T-helper 1 cell treated with Interleukin-12 subunit alpha and Interleukin-12 subunit beta and Interleukin-4 antibody, amounts not matched to agents 30 ng/mL and 1 ng/mL, for 36 hours (primary cell): Measurements from ENCODE around the gene PLCL1. TPM values are rescaled to one million over a fixed set of nuclear protein-coding genes. Genes with fewer than 3 reads are reported as not detected.

Source experiments
- intact Hi-C: fragments of 100-400 bp; cut with micrococcal nuclease; formaldehyde crosslinking; loops from one replicate; pipeline ENCODE4 v1.15.1; 2024
- total RNA-seq: library from RNA; stranded (reverse); gene quantifications from 2 replicates; pipeline ENCODE4 v1.2.3, GENCODE V29; 2022

The PLCL1 gene
- total RNA-seq, result 2.5 and 2.7 TPM in 2 replicates

DNA sequence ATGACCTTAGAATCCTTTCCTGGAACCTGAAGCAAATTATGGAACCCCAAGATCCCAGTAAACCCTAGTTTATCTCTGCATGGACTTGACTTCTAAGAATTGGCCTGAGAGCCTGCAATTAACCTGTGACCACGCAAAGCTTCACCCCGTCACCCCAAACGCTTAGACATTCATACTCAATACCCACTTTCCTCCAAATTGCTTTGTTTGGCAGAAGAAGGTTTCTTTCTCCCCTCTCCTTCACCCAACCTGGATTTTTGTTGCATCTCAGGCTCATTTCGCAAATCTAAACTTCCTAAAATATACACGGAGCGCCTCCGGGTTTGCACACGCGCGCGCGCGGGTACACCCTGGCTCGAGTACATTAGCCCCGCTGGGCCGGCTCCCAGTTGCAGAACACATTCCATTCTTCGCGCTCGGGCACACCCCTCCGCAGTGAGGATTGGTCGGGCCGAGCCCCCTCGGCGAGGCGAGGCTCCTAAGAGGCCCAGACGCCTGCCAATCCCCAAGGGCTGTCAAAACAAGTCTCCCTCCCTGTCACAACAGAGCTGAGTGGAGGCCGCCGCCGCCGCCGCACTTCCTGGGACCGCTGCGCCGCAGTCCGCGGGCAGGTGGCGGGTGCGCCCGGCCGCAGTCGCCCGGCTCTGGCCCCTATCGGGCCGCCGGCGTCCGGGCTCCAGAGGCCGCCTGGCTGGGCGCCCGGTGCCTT lies at the start of gene PLCL1:
PLCL1 (plus strand) TSS at position 545 of the 709 bp plus-strand sequence.
- intact Hi-C loops, result loop anchor here (1.0 to 5.0 kb wide), 11 partner anchors 18 to 351 kb away; partner anchors contain the start of genes COQ10B, MARS2 and MOB4

DNA sequence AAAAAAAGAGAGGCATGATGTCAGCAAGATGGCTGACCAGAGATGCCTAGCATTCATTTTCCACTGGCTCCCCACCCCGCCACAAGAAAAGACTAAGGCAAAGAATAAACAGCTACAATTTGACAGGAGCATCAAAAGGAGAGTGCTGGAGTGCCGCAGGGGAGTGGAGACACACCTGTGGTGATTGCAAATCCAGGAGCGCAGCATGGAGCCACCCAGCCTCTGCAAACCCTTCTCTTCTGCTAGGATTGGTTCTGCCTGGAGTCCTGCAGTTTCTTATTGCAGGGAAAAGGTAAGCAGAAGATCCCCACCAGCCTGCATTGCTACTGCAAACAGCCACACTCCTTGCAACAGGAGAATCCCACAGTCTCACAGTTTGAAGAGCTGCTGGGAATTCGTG lies 45.4 kb upstream of the PLCL1 start:
- intact Hi-C loops, result no loop called here

- intact Hi-C loops, result no loop called here
Observed at GRCh38 chr2:197759625-197760292, 44.6 kb upstream of the PLCL1 start.

DNA sequence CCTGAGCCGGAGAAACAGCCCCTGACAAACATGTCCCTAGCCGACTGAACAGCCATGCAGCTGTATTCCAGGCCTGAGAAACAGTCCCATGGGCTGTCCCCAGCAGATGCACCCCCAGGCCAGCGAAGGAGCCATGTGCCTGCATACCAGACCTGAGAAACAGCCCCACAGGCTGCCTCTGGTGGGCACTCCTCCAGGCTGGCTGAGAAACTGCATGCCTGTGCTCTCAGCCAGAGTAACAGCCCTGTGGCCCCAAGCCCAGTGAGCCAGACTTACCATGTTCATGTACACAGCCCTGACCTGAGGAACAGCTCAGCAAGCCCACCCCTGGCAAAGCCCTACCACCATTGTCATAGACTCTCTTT lies 44.1 kb upstream of the PLCL1 start:
- intact Hi-C loops, result no loop called here

GRCh38 chr2:197777823-197778407 lies 26.5 kb upstream of the PLCL1 start:
- intact Hi-C loops, result loop anchor here (1.0 to 5.0 kb wide), 9 partner anchors 71 to 1711 kb away; partner anchors contain the start of genes COQ10B, DNAH7, MOB4 and SF3B1

DNA sequence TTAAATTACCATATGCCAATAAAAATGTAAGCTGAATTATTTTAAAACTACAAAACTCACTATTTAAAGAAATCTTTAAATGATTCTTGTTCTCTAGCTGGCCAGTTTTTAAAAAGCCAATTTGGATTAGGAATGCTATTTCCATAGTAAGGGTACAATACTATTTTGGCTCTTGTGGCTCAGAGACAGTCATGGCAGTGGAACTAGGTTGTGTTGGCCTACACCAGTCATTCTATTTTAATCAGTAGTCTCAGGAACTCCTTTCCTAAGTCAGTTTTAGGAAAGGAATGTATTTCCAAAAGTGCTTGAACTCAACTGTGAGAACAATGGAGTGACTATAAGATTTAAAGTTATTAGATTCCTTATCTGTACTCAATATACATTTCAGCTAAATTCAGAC lies 25.1 kb upstream of the PLCL1 start:
- intact Hi-C loops, result loop anchor here (2.0 to 5.0 kb wide), 7 partner anchors 262 to 1712 kb away; partner anchors contain the start of genes COQ10B, DNAH7, MOB4 and SF3B1

DNA sequence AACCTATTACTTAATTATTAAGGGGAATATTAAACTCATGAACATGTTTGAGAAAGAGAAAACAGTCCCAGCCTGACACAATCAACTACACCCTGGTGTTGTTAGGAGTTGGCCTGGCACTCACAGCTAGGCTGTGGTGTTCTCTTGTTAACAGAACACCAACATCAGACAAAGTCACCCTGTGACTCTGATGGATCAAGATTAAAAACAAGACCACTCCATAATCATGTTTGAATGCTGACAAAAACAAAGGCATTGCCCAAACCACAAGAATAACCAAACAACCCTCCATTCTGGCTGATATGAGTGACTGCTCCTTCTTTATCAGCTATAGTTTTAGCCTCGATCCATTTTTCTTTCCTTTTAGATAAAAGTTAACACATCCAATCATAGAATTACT lies 22.3 kb upstream of the PLCL1 start:
- intact Hi-C loops, result no loop called here

GRCh38 chr2:197784956-197785941 lies 19.1 kb upstream of the PLCL1 start, which contains the start of gene BOLL:
Gene BOLL (minus strand): TSS chr2:197785319. CDS start chr2:197781850, 3,469 bp downstream.
- intact Hi-C loops, result no loop called here

GRCh38 chr2:197786010-197786877 lies 18.1 kb upstream of the PLCL1 start:
- intact Hi-C loops, result loop anchor here (1.0 to 2.0 kb wide), 2 partner anchors 18 to 79 kb away; partner anchors contain the start of gene PLCL1

DNA sequence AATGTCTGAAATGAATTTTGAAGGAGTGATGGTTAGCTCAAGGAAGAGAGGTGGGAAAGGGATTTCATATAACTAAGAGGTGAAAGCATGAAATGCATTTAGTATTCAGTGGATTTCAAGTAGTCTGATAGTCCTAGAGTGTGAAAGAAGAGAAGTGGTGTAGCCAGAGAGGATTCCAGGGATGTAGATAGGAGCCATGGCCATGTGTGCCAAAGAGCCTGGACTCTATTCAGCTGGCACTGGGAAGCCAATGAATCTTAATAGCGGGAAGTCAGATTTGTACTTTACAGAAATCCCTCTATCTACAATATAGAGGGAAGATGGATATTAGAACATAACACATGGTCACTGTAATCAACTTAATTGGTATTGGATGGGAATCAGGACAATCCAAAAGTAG lies 10.9 kb upstream of the PLCL1 start:
- intact Hi-C loops, result loop anchor here (2.0 kb wide), 1 partner anchor 13 kb away; no protein-coding TSS in a partner anchor

GRCh38 chr2:197795277-197795676 lies 9.1 kb upstream of the PLCL1 start:
- intact Hi-C loops, result no loop called here

DNA sequence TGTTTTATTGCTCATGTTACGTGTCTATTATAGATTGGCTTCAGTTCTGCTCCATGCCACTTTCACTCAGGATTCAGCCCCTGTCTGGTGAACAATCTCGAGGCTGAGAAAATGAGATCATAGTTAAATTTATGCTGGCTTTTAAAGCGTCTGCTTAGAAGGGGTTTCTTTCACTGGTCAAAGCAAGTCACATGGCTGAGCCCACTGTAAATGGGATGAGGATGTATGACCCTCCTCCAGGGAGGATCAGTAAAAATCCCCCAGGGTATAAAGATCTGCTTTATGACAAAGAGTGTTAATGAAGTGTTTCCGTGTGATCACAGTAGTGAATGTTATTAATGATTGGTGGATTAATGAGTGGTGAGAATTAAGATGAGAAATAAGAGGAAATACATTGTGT lies 6.2 kb upstream of the PLCL1 start:
- intact Hi-C loops, result no loop called here

GRCh38 chr2:197799068-197799467 lies 5.3 kb upstream of the PLCL1 start:
- intact Hi-C loops, result no loop called here

- intact Hi-C loops, result loop anchor here (5.0 kb wide), 1 partner anchor 187 kb away; no protein-coding TSS in a partner anchor
Observed at GRCh38 chr2:197800091-197800490, 4.3 kb upstream of the PLCL1 start.

- intact Hi-C loops, result loop anchor here (5.0 kb wide), 1 partner anchor 186 kb away; no protein-coding TSS in a partner anchor
Observed at GRCh38 chr2:197801033-197801432, 3.4 kb upstream of the PLCL1 start.

DNA sequence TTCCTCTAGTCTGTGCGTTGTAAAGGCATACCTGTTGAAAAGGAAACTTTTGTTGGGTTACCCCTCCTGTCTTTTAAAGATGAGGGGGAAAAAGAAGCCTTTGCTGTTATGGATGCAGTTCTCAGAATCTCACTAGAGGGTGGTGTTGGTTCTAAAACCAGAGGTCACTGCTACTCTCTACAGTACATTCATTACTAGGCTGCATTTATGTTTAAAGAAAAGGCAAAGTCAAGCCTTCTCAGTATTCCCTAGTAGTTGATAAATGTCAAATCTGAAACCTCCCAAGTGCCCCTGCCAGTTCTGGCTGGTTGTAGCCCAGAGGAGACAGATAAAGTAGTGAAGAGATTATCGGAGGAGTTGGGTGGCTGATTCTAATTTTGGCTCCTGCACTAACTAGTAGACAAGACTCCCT lies 1.4 kb upstream of the PLCL1 start:
- intact Hi-C loops, result loop anchor here (1.0 to 5.0 kb wide), 5 partner anchors 10 to 493 kb away; no protein-coding TSS in a partner anchor

GRCh38 chr2:197804758-197805714 lies 643 bp downstream of the PLCL1 start:
- intact Hi-C loops, result loop anchor here (1.0 to 5.0 kb wide), 11 partner anchors 19 to 352 kb away; partner anchors contain the start of genes COQ10B, MARS2 and MOB4
